OCI-LY1 (cell line): Measurements from ENCODE around the gene FRY.
"Not testable (repeated sequence)": the region's sequence is repeated elsewhere in the genome, so short reads cannot be mapped to it uniquely, and the experiment has no call there.

Experiments
- H2AFZ ChIP-seq: fragments of 200-600 bp; sonication (generic), shearing (Covaris generic); 2 replicates; pipeline ENCODE4 v1.6.0; 2014; ENCODE audit warnings: antibody characterized with exemption, mild to moderate bottlenecking, low read length
- H3F3A ChIP-seq: fragments of 200-600 bp; sonication (generic), shearing (Covaris generic); 2 replicates; pipeline ENCODE4 v1.6.0; 2014; ENCODE audit warnings: mild to moderate bottlenecking, antibody characterized with exemption, low read length, moderate library complexity; ENCODE audit not compliant: insufficient read depth
- H3K27ac ChIP-seq: fragments of 200-600 bp; sonication (generic); 2 replicates; pipeline ENCODE4 v1.5.1; 2014; ENCODE audit warnings: low read length, mixed run types, mild to moderate bottlenecking, low read depth; ENCODE audit not compliant: poor library complexity, severe bottlenecking
- H3K27me3 ChIP-seq: fragments of 200-600 bp; sonication (generic); 2 replicates; pipeline ENCODE4 v1.6.0; 2014; ENCODE audit warnings: antibody characterized with exemption, mild to moderate bottlenecking, low read length, moderate library complexity; ENCODE audit not compliant: insufficient read depth
- H3K36me3 ChIP-seq: fragments of 200-600 bp; sonication (generic); 2 replicates; pipeline ENCODE4 v1.6.1; 2014; ENCODE audit warnings: mild to moderate bottlenecking, antibody characterized with exemption, low read length, moderate library complexity, mixed read lengths; ENCODE audit not compliant: insufficient read depth
- H3K4me1 ChIP-seq: fragments of 200-600 bp; sonication (generic); 2 replicates; pipeline ENCODE4 v1.5.1; 2014; ENCODE audit warnings: mild to moderate bottlenecking, low read length, moderate library complexity; ENCODE audit not compliant: insufficient read depth, severe bottlenecking
- H3K4me2 ChIP-seq: fragments of 200-600 bp; sonication (generic), shearing (Covaris generic); 2 replicates; pipeline ENCODE4 v1.6.1; 2014; ENCODE audit warnings: low read length
- H3K4me3 ChIP-seq: fragments of 200-600 bp; sonication (generic); 2 replicates; pipeline ENCODE4 v1.5.1; 2014; ENCODE audit warnings: low read length, low read depth, mild to moderate bottlenecking, mixed read lengths; ENCODE audit not compliant: poor library complexity, severe bottlenecking
- H3K79me2 ChIP-seq: fragments of 200-600 bp; shearing (Covaris generic); 2 replicates; pipeline ENCODE4 v1.6.1; 2016; ENCODE audit warnings: mixed run types, low read length, mixed read lengths; ENCODE audit not compliant: insufficient read depth
- H3K9ac ChIP-seq: fragments of 200-600 bp; sonication (generic), shearing (Covaris generic); 2 replicates; pipeline ENCODE4 v1.6.1; 2014; ENCODE audit warnings: mild to moderate bottlenecking, low read length, mixed read lengths
- H3K9me2 ChIP-seq: fragments of 200-600 bp; sonication (generic), shearing (Covaris generic); 2 replicates; pipeline ENCODE4 v1.6.1; 2014; ENCODE audit warnings: low read depth, mild to moderate bottlenecking, low read length, mixed read lengths
- H3K9me3 ChIP-seq: fragments of 200-600 bp; shearing (Covaris generic); 2 replicates; pipeline ENCODE4 v1.6.1; 2014; ENCODE audit warnings: low read length, mixed read lengths
- H4K20me1 ChIP-seq: fragments of 200-600 bp; sonication (generic), shearing (Covaris generic); 2 replicates; pipeline ENCODE4 v1.6.0; 2016; ENCODE audit warnings: mild to moderate bottlenecking, low read length; ENCODE audit not compliant: insufficient read depth
- EZH2 ChIP-seq: fragments of 200-600 bp; sonication (generic), shearing (Covaris generic); IDR thresholded peaks from 2 replicates; pipeline ENCODE4 v1.8.0; 2017; ENCODE audit warnings: borderline replicate concordance, mixed run types, mild to moderate bottlenecking, antibody characterized with exemption, low read length, moderate library complexity, mixed read lengths
- TF ChIP-seq, protein P1 (sequence below): fragments of 200-600 bp; sonication (generic), shearing (Covaris generic); IDR thresholded peaks from 2 replicates; pipeline ENCODE4 v1.5.1; 2017; ENCODE audit warnings: mild to moderate bottlenecking, antibody characterized with exemption, low read length, moderate library complexity, mixed read lengths

FRY gene

DNA sequence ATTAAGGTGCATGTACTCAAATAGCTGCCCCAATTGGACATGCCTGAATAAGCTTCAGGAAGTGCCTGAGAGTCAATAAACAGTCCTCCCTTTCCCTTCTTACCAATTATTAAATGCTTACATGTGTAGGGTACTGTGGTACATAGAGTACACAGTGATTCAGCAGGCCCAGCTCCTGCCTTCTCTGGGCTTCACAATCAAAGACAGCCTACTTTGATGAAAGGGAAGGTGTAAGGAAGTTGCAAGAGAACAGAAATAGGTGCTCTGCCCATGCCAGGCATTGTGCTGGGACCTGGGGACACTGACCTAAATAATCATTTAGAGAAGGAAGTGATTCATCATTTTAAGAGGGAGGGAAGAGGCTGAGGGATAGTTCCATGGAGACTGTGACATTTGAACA lies 17.2 kb downstream of the FRY start:
- H3K4me1 ChIP-seq, result peaks cover 6% of the 10 kb centered on the region
- no peak overlapping the region for H3K4me2 ChIP-seq
- no peaks in the 10 kb centered on the region for H3K27me3 ChIP-seq
- H3F3A ChIP-seq, result no peaks in the 10 kb centered on the region
- H3K36me3 ChIP-seq, result no peaks in the 10 kb centered on the region
- no peaks in the 10 kb centered on the region for H3K9me3 ChIP-seq
- H3K4me3 ChIP-seq, result no peak overlapping the region
- H2AFZ ChIP-seq, result no peak overlapping the region
- H3K9me2 ChIP-seq, result no peaks in the 10 kb centered on the region
- H4K20me1 ChIP-seq, result no peaks in the 10 kb centered on the region
- H3K79me2 ChIP-seq, result no peaks in the 10 kb centered on the region
- H3K27ac ChIP-seq, result no peak overlapping the region
- TF ChIP-seq, protein P1, sequence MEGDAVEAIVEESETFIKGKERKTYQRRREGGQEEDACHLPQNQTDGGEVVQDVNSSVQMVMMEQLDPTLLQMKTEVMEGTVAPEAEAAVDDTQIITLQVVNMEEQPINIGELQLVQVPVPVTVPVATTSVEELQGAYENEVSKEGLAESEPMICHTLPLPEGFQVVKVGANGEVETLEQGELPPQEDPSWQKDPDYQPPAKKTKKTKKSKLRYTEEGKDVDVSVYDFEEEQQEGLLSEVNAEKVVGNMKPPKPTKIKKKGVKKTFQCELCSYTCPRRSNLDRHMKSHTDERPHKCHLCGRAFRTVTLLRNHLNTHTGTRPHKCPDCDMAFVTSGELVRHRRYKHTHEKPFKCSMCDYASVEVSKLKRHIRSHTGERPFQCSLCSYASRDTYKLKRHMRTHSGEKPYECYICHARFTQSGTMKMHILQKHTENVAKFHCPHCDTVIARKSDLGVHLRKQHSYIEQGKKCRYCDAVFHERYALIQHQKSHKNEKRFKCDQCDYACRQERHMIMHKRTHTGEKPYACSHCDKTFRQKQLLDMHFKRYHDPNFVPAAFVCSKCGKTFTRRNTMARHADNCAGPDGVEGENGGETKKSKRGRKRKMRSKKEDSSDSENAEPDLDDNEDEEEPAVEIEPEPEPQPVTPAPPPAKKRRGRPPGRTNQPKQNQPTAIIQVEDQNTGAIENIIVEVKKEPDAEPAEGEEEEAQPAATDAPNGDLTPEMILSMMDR, result no peak
- TF ChIP-seq EZH2, result no peak
- H3K9ac ChIP-seq, result no peak overlapping the region

DNA sequence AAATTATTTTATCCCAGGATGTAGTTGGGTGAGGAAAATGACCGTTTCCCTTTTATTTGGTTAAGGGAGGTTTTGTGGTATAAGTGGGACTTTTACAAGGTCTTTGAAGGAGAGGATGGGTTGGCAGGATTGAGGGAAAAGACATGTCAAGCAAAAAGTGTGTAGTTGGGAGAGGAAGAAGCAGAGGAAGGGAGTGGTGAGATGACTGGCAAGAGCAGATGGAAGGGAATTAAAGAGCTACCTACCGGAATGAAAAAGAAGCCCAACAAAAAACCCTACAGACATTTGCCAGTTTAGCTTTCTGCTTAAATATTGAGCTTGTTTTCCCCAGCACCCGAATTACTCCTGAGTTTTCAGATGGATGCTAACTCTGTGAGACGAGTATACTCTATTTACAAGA lies 19.6 kb downstream of the FRY start:
- Histone ChIP-seq H4K20me1 (no peaks in the 10 kb centered on the region), H3K4me1 (peaks cover 5% of the 10 kb centered on the region), H3K4me2 (no peak overlapping the region), H3K79me2 (no peaks in the 10 kb centered on the region), H3F3A (no peaks in the 10 kb centered on the region), H3K9me2 (no peaks in the 10 kb centered on the region), H3K27me3 (no peaks in the 10 kb centered on the region), H3K9ac (no peak overlapping the region), H3K36me3 (no peaks in the 10 kb centered on the region), H3K27ac (no peak overlapping the region), H3K4me3 (no peak overlapping the region), H2AFZ (no peak overlapping the region), H3K9me3 (no peaks in the 10 kb centered on the region)
- TF ChIP-seq EZH2, result no peak
- TF ChIP-seq, protein P1, result no peak

DNA sequence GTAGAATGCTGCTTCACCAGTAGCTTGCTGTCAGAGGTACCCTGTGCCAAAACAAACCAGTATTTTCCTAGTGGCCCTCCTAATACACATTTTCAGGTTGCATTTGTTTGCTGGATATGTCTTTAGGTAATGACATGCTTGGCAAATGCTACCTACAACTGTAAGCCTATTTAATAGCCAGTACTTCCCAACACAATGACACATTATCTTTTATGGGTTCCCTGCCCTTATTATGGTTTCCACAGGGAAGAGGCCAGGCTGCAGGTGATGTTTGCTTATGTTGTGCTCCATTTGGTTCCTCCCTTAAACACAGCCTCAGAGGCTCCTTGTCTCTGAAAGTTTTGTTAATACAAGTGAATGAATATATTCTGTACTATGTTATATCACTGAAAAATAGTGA lies 24.7 kb downstream of the FRY start:
- Histone ChIP-seq H3K27me3 (no peaks in the 10 kb centered on the region), H3K9me3 (no peaks in the 10 kb centered on the region), H3K27ac (no peak overlapping the region), H3K36me3 (no peaks in the 10 kb centered on the region), H3K4me2 (no peak overlapping the region), H3K9ac (no peak overlapping the region), H3K4me1 (no peaks in the 10 kb centered on the region), H2AFZ (no peak overlapping the region), H3K9me2 (no peaks in the 10 kb centered on the region), H3F3A (no peaks in the 10 kb centered on the region), H4K20me1 (no peaks in the 10 kb centered on the region), H3K79me2 (no peaks in the 10 kb centered on the region), H3K4me3 (no peak overlapping the region)
- TF ChIP-seq, protein P1, result no peak
- no peak for TF ChIP-seq EZH2

DNA sequence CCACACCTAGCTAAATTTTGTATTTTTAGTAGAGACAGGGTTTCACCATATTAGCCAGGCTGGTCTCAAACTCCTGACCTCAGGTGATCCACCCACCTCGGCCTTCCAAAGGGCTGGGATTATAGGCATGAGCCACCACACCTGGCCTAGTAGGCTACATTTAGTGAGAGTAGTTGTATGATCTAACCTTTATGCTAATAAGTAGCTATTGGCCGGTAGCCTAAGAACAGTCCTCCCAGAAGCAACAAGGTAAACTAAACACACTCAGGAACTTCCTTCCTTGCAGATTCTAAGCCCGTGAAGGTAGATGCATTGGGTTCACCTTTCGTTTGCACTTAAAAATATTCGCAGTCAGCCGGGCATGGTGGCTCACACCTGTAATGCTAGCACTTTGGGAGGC lies 25.8 kb downstream of the FRY start:
- not testable (repeated sequence) for H3K27ac ChIP-seq, H3K4me2 ChIP-seq, H3K79me2 ChIP-seq, H3K36me3 ChIP-seq, H3K27me3 ChIP-seq, H4K20me1 ChIP-seq, H3K9me3 ChIP-seq, H3K4me1 ChIP-seq, H3K4me3 ChIP-seq, H3F3A ChIP-seq, H2AFZ ChIP-seq, H3K9ac ChIP-seq, H3K9me2 ChIP-seq
